Mammary epithelial cell (primary cell): ENCODE data around the gene DCST2.
A peak's percentile ranks its signal among the peaks of the same experiment; 100 is the strongest.

Experiments used
- CTCF ChIP-seq, 2 donors: IDR thresholded peaks in 1 of 2; conservative IDR thresholded peaks in 1 of 2; 2 replicates each; pipeline ENCODE4 v1.5.1; 2011 to 2012; ENCODE audit warnings: inconsistent platforms in 2 of 2, low read length in 2 of 2, mild to moderate bottlenecking in 2 of 2, control low read depth in 1 of 2, low read depth in 1 of 2; ENCODE audit not compliant: insufficient read depth in 1 of 2; ENCODE audit errors: extremely low read depth in 1 of 2
- EZH2 ChIP-seq: IDR thresholded peaks from 2 replicates; pipeline ENCODE4 v1.6.1; 2012; ENCODE audit warnings: low read length, inconsistent platforms, borderline replicate concordance

- TF ChIP-seq CTCF (conservative IDR thresholded peaks at IDR 0.05 in 1 of 2, IDR thresholded peaks at IDR 0.05 in 1 of 2; ENCODE audit: extremely low read depth in 1 of 2, insufficient read depth in 1 of 2, low read depth in 1 of 2, low read length in 2 of 2), result peak in 1 of 2 donors; percentile 9
- TF ChIP-seq EZH2, result no peak
Observed at GRCh38 chr1:155000726-155001424, 32.7 kb downstream of the DCST2 start.
